Right lobe of liver (tissue), 6 donors: ENCODE measurements around the gene OLIG1. TPM values are rescaled to one million over a fixed set of nuclear protein-coding genes. Genes with fewer than 3 reads are reported as not detected.

Experiments
- ATAC-seq, 4 donors: fragments of 200-7000 bp; cut with Tn5 transposase; one replicate each; pipeline ENCODE4 v1.9.1; 2020; ENCODE audit warnings: mild to moderate bottlenecking in 4 of 4, moderate library complexity in 4 of 4
- DNase-seq, 3 donors: peaks; one replicate each; pipeline ENCODE4 v3.0.0-alpha.2; 2020
- H3K27ac ChIP-seq, 3 donors: fragments of 200-600 bp; one replicate each; pipeline ENCODE4 v1.8.0; 2022
- H3K27me3 ChIP-seq, 2 donors: fragments of 200-600 bp; one replicate each; pipeline ENCODE4 v1.8.0; 2022
- H3K36me3 ChIP-seq, 4 donors: fragments of 200-600 bp; sonication (generic) in 1 of 4; one replicate each; pipeline versions ENCODE4 v1.5.1 to v1.8.0; 2017 to 2022; ENCODE audit warnings: control low read depth in 1 of 4
- H3K4me1 ChIP-seq, 4 donors: fragments of 200-600 bp; sonication (generic) in 1 of 4; one replicate each; pipeline versions ENCODE4 v1.5.1 to v1.8.0; 2017 to 2022; ENCODE audit warnings: control low read depth in 1 of 4
- H3K4me3 ChIP-seq, 3 donors: fragments of 200-600 bp; one replicate each; pipeline ENCODE4 v1.8.0; 2022
- H3K9me3 ChIP-seq, 4 donors: fragments of 200-600 bp; sonication (generic) in 1 of 4; one replicate each; pipeline versions ENCODE4 v1.5.1 to v1.8.0; 2017 to 2022; ENCODE audit warnings: control low read depth in 1 of 4
- POLR2A ChIP-seq: fragments of 450-650 bp; IDR thresholded peaks from one replicate; pipeline ENCODE4 v1.6.1; 2017; ENCODE audit warnings: antibody characterized with exemption, mild to moderate bottlenecking
- WGBS: methylation state at CpG from one replicate; pipeline ENCODE4 v1.1.6; 2018; ENCODE audit warnings: low coverage, low lambda C conversion rate; ENCODE audit not compliant: insufficient coverage; ENCODE audit errors: missing lambda C conversion rate; 5-methylcytosine and 5-hydroxymethylcytosine counted together
- intact Hi-C, 2 donors: fragments of 100-400 bp; cut with DNase I; formaldehyde crosslinking; loops; one replicate each; pipeline versions ENCODE4 v1.11.2 to v1.14.1; 2022
- total RNA-seq, 6 experiments: library from RNA; depleted of rRNA in 2 of 6; stranded (reverse); fragments of >200 nt in 2 of 6; fragmentation: NEBNext Ultra II Directional in 3 of 6; extraction: Animal tissue kit (Norgen Biotek cat#: 25700) in 3 of 6; gene quantifications; one replicate each; pipeline versions ENCODE4 v1.1.0 to v1.2.4, GENCODE V29; 2016 to 2023
- TF ChIP-seq, protein P1 (sequence below), 4 donors: fragments of 200-600 bp in 3 of 4; fragments of 450-650 bp in 1 of 4; IDR thresholded peaks; one replicate each; pipeline versions ENCODE4 v1.5.1 to v1.8.0; 2016 to 2022; ENCODE audit warnings: antibody characterized with exemption in 4 of 4, mild to moderate bottlenecking in 2 of 4
- donor health status: DM: no; HTN: yes; CAD: no.
- donor health status: DM: no; HTN: no; CAD: no.
- donor health status: DM: no; HTN: no; CAD: no.
- donor health status: DM: no; HTN: yes; CAD: no.
- donor health status: DM: no; HTN: yes; CAD: no.

OLIG1 gene
- total RNA-seq, 6 experiments from 2014 or later = not detected

DNA sequence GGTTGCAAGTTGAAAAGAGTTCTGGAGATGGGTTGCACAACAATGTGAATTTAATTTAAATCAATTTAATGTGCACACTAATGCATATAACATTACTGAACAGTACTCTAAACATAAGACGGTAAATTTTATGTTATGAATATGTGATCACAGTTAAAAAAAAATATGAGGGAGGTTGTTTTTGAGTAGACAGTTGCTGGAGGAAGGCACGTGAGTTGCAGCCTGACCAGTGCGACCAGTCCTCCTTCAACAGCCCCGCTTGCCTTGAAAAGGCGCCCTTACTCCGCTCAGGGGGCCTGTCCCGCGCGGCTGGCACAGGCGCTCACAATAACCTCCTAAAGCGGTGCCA, 322 bp upstream of the OLIG1 start:
- DNase-seq (no peak), ATAC-seq (no peak)
- Histone ChIP-seq H3K4me3 (peak overlapping the region in 1 of 3 donors; percentile 38), H3K9me3 (no peaks in the 10 kb centered on the region), H3K27ac (no peak overlapping the region), H3K36me3 (no peaks in the 10 kb centered on the region), H3K4me1 (peaks cover 0 to 20% (median 6%) of the 10 kb centered on the region in 4 donors), H3K27me3 (peaks cover 0 to 38% of the 10 kb centered on the region in 2 donors)
- intact Hi-C loops = no loop called here
- TF ChIP-seq, protein P1, sequence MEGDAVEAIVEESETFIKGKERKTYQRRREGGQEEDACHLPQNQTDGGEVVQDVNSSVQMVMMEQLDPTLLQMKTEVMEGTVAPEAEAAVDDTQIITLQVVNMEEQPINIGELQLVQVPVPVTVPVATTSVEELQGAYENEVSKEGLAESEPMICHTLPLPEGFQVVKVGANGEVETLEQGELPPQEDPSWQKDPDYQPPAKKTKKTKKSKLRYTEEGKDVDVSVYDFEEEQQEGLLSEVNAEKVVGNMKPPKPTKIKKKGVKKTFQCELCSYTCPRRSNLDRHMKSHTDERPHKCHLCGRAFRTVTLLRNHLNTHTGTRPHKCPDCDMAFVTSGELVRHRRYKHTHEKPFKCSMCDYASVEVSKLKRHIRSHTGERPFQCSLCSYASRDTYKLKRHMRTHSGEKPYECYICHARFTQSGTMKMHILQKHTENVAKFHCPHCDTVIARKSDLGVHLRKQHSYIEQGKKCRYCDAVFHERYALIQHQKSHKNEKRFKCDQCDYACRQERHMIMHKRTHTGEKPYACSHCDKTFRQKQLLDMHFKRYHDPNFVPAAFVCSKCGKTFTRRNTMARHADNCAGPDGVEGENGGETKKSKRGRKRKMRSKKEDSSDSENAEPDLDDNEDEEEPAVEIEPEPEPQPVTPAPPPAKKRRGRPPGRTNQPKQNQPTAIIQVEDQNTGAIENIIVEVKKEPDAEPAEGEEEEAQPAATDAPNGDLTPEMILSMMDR (IDR thresholded peaks at IDR 0.05) = no peak
- no peak for TF ChIP-seq POLR2A
- 15% methylated on average over 4 of the region's 11 CpGs for WGBS

DNA sequence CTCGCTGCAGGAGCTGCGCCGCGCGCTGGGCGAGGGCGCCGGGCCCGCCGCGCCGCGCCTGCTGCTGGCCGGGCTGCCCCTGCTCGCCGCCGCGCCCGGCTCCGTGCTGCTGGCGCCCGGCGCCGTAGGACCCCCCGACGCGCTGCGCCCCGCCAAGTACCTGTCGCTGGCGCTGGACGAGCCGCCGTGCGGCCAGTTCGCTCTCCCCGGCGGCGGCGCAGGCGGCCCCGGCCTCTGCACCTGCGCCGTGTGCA, 730 bp downstream of the OLIG1 start:
- Histone ChIP-seq H3K36me3 (no peaks in the 10 kb centered on the region), H3K27me3 (peaks cover 0 to 41% of the 10 kb centered on the region in 2 donors), H3K9me3 (no peaks in the 10 kb centered on the region), H3K27ac (no peak overlapping the region), H3K4me1 (peaks cover 0 to 20% (median 6%) of the 10 kb centered on the region in 4 donors), H3K4me3 (peak overlapping the region in 1 of 3 donors; percentile 38)
- intact Hi-C loops = no loop called here
- 4% methylated on average over 5 of the region's 44 CpGs for WGBS
- DNase-seq (no peak), ATAC-seq (no peak)
- no peak for TF ChIP-seq POLR2A
- TF ChIP-seq, protein P1 (IDR thresholded peaks at IDR 0.05) = no peak

DNA sequence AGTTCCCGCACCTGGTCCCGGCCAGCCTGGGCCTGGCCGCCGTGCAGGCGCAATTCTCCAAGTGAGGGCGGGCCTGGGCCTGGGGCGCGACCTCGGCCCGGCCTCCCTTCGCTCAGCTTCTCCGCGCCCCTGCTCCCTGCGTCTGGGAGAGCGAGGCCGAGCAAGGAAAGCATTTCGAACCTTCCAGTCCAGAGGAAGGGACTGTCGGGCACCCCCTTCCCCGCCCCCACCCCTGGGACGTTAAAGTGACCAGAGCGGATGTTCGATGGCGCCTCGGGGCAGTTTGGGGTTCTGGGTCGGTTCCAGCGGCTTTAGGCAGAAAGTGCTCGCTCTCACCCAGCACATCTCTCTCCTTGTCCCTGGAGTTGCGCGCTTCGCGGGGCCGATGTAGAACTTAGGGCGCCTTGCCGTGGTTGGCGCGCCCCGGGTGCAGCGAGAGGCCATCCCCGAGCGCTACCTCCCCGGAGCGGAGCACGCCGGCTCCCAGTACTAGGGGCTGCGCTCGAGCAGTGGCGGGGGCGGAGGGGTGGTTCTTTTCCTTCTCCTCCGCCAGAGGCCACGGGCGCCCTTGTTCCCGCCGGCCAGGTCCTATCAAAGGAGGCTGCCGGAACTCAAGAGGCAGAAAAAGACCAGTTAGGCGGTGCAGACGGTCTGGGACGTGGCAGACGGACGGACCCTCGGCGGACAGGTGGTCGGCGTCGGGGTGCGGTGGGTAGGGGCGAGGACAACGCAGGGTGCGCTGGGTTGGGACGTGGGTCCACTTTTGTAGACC, 1.2 kb downstream of the OLIG1 start:
- Histone ChIP-seq H3K36me3 (no peaks in the 10 kb centered on the region), H3K9me3 (no peaks in the 10 kb centered on the region), H3K27me3 (peaks cover 0 to 42% of the 10 kb centered on the region in 2 donors), H3K27ac (no peak overlapping the region), H3K4me1 (peaks cover 0 to 20% (median 6%) of the 10 kb centered on the region in 4 donors), H3K4me3 (peak overlapping the region in 2 of 3 donors; percentile 14 to 38)
- peak in 2 of 4 donors; percentile 15 to 19 for ATAC-seq
- TF ChIP-seq, protein P1 (IDR thresholded peaks at IDR 0.05) = no peak
- TF ChIP-seq POLR2A = no peak
- 0% methylated on average over 8 of the region's 69 CpGs for WGBS
- peak in 1 of 3 donors; percentile 47 for DNase-seq
- intact Hi-C loops = no loop called here

DNA sequence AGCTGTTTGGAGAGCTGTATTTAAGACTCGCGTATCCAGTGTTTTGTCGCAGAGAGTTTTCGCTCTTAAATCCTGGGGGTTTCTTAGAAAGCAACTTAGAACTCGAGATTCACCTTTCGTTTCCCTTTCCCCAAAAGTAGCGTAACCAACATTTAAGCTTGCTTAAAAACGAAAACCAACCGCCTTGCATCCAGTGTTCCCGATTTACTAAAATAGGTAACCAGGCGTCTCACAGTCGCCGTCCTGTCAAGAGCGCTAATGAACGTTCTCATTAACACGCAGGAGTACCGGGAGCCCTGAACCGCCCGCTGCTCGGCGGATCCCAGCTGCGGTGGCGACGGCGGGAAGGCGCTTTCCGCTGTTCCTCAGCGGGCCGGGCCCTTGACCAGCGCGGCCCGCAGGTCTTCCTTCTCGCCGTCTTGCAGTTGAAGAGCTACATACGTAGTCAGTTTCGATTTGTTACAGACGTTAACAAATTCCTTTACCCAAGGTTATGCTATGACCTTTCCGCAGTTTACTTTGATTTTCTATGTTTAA, 1.9 kb downstream of the OLIG1 start:
- WGBS = 2% methylated on average over 11 of the region's 38 CpGs
- no peaks in the 10 kb centered on the region for H3K9me3 ChIP-seq
- no peak for TF ChIP-seq POLR2A
- TF ChIP-seq, protein P1 (IDR thresholded peaks at IDR 0.05) = no peak
- peaks cover 0 to 20% (median 6%) of the 10 kb centered on the region in 4 donors for H3K4me1 ChIP-seq
- no peaks in the 10 kb centered on the region for H3K36me3 ChIP-seq
- peak overlapping the region; percentile 14 to 38 (median 15) for H3K4me3 ChIP-seq
- H3K27ac ChIP-seq = no peak overlapping the region
- peak in 3 of 4 donors; percentile 21 to 41 (median 31) for ATAC-seq
- intact Hi-C loops = no loop called here
- DNase-seq = no peak
- H3K27me3 ChIP-seq = peaks cover 0 to 48% of the 10 kb centered on the region in 2 donors
